NCI-H69 (cell line): ENCODE measurements around the gene DDO.

Experiments used
- DNase-seq: peaks from one replicate; lab custom pipeline; 2025; lab: John Stamatoyannopoulos, UW

The DDO gene

GRCh38 chr6:110421749-110422443, 6.5 kb upstream of the DDO start:
- no peak for DNase-seq

GRCh38 chr6:110419028-110419739, 3.8 kb upstream of the DDO start:
- DNase-seq = no peak

DNA sequence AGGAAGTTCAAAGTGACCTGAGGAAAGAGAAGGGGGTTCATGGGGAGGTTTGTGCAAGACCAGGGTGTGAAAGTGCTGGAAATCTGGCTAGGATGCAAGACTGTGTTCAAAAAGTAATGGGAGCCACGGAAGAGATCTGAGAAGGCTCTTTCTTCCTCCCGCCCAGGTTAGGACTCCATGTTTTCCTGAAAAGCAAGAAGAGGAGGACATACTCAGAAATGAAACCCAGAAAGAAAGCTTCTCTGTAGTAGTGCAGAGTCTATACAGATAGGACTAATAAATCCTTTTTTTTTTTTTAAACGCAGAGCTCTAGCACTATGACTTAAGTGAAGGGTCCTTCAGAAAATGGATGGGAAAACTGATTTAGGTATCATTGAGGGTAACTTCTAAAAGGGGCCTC, 3.2 kb upstream of the DDO start:
- DNase-seq = no peak

GRCh38 chr6:110414669-110415068, 706 bp downstream of the DDO start:
- DNase-seq = no peak

DNA sequence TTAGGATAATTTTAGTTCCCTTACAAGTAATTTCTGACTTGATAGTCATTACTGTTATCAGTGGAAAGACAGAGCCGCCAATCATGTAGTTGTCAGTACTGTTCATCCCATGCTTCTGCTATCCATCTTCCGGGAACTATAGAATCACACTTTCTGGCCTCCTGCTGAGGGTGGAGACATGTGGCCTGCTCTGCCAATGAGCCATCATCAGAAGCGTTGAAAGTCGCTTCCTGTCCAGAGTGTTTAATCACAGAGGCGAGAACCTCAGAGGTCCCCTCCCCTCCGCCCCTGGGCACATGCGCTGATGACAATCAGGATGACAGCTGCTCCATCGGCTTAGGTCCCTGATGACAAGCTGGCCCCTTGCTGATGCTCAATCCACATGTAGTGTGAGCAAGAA, 3.0 kb downstream of the DDO start:
- DNase-seq = peak; percentile 31

DNA sequence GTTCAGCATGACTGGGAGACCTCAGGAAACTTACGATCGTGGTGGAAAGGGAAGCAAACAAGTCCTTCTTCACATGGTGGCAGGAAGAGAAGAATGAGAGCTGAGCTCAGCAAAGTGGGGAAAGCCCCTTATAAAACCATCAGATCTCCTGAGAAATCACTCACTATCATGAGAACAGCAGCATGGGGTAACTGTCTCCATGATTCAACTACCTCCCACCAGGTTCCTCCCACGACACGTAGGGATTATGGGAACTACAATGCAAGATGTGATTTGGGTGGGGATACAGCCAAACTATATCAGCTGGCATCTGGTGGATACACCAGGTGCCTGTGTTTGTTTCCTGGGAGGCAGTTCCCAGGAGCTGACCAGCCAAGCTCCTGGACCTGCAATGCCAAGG, 4.9 kb downstream of the DDO start:
- DNase-seq = peak; percentile 15

GRCh38 chr6:110409794-110410193, 5.6 kb downstream of the DDO start:
- DNase-seq = no peak

DNA sequence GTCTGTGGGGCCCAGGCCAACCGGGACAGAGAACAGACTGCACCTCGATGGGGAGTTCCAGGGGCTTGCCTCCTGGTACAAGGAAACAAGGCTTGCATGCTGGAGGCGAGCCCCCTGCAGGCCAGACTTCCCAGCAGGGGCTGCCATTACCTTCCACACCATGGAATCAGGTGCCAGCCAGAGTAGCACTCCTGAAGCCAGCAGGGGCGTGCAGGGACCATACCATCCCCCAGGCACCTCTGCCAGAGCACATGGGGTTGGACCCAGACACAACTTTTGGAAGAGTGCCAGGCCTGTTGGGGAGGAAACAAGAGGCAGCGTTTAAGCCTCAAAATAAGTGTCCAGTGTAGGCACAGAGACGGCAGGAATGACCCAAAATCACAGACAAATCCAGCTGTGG, 6.5 kb downstream of the DDO start:
- DNase-seq = peak; percentile 88

DNA sequence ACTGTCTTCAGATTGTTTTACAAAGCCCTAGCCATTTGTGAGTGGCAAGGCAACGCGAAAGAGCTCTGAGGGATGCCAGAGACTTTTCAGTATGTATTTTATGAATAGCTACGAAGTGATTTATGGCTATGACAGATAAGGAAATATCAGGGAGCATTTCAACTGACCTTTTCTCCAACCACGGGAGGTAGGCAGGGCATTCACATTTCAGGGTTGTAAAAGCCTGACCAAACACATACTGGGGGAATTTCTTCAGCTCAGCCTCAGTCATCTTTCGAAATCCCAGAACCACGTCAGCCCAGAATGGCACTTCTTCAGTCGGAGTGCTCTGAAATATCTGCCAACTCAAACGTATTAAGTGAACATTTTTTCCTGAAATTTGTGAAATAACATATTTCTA, 10.8 kb downstream of the DDO start:
- no peak for DNase-seq

DNA sequence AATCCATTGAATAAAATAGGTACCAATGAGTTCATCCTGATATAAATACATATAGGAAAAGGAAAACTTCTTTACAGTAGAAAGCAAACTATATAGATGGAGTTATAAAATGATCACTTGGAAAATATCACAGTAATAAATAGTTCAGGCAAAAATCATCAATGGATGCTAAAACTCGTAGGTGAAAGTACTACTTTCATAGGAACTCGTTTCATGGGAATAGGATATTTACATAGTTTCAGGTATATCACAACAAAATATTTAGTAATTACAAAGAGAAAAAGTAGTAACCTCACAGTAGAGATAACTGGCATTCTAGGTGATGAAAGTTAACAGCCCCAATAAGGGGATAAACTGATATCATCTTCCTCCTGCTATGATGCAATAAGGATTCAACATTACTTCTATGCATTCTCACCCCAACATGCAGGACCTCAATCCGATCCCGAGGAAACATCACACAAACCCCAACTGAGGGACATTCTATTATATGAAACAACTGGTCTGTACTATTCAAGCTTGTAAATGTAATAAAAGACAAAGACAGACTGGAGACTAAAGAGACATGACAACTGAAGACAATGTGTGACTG, 13.7 kb downstream of the DDO start:
- peak; percentile 24 for DNase-seq

DNA sequence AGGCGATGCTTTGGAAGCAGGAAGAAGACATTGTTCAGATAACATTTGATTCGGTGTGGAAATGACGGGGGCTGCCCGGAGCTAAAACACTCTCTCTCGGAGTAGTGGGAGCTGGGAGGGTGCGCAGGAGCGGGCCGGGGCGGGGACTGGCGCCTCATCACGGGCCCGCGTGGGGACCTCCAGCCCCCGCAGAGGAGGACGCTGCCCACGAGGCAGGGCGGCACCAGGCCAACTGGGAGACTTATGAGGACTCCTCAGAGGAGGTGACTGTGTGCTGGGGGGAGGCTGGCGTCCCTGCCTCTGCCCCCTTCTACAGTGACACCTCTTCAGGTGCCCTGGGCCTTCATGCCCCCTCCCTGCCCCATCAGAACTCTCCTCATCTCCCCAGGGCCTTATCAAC, 15.2 kb downstream of the DDO start:
- DNase-seq = no peak

GRCh38 chr6:110399219-110400071, 15.9 kb downstream of the DDO start:
- no peak for DNase-seq

- DNase-seq = peak; percentile 29
These were observed 16.6 kb downstream of the DDO start for GRCh38 chr6:110398778-110399177.

DNA sequence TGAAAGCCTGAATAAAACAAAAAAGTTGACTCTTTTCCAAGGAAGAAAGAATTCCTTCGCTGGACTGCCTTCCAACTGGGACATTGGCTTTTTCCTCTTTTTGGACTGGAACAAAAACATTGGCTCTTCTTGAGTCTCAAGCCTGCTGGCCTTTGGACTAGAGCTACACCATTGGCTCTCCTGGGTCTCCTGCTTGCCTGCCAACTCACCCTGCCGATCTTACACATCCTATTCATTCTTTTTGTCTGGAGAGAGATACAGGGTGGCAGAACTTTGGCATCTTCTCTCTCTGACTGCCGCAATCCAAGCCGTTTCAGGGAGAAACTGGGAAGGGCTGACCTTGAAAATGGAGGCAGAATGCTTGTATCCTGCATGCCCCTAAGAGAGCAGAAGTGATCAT, 20.2 kb downstream of the DDO start:
- DNase-seq = no peak

DNA sequence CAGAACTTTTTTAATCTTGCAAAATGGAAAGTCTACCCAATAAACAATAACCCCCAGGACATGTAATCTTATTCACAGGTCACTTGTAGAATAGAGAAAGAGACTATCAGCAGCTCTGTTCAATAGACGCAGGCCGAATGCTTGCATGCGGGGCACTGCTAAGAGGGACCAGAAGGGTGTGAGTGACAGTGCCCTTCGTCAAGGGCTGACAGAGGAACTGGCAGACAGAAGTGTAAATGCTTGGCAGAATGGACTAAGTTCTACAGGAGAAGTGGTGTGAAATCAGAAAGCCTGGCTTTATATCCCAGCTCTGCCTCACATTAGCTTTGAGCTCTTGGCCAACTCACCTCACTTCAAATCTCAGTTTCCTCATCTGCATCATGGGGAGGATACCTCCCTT, 21.0 kb downstream of the DDO start:
- no peak for DNase-seq

- no peak for DNase-seq
These were observed 22.6 kb downstream of the DDO start for GRCh38 chr6:110392727-110393126.

DNA sequence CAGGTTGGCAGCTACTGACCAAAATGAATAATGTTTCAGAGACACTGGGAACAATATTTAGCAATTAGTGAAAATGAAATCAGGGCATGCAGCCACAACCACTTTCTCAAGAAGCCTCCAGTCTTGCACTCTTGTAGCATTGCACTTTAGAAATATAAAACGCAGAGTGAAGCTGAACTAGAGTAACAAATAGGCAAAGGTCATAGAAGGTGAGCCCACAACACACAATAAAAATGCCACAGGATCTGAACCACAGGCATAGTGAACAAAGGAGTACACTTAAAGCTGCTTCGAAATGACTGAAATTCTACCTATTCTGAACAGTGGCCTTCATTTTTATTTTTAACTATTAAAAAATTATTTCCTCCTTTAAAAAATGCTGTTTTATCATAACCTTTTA, 25.0 kb downstream of the DDO start:
- no peak for DNase-seq

- DNase-seq = no peak
These were observed 25.5 kb downstream of the DDO start for GRCh38 chr6:110389689-110390382.

DNA sequence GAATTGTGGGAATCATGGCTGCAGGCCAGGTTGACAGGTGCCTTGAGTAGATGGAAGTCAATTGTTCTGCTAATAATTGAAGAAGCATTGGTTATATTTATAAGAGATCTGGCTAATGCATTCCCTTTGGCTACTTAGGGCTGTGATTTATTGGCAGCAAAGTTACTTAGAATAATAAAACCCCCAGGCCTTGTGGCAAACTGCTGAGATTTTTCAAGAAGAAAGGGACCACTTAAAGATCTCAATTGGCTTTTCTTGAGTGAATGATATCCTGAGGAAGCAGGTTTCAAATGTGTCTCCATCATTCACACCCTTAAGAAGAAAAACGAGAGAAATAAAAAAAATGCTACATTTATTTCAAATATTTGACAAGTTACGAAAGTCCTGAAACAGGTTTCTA, 27.4 kb downstream of the DDO start:
- DNase-seq = no peak

DNA sequence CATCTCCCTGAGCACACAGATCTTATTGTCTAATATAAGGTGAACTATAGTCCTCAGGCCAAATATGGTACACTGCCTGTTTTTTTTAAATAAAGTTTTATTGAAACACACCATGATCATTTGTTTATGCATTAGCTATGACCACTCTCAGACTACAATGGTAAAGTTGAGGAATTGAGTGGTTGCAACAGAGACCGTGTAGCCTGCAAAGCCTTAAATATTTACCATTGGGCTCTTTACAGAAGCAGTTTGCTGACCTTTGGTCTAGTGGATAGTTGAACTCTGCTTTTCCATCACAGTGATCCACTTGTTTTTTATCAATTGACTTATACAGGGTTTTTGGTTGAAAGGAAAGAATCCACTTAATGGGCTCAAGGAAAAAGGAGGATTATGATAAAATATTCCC, 29.9 kb downstream of the DDO start:
- no peak for DNase-seq

DNA sequence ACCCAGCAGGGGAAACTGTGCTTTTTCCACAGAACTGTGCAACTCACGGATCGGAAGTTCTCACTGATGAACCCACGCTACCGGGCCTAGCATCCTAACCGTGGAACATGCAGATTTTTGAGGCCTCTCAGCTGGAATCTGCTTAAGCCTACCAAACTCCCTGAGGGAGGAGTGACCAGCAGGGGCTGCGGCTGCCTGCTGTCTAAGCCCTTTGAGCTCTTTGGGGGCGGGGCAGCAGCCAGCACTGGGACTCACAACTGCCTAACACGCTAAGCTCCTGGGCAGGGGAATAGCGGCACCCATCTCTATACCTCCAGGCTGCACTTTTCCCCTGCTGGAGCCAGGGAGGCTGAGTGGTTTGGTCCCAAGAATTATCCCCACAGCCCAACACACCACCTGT, 36.8 kb downstream of the DDO start:
- DNase-seq = no peak

DNA sequence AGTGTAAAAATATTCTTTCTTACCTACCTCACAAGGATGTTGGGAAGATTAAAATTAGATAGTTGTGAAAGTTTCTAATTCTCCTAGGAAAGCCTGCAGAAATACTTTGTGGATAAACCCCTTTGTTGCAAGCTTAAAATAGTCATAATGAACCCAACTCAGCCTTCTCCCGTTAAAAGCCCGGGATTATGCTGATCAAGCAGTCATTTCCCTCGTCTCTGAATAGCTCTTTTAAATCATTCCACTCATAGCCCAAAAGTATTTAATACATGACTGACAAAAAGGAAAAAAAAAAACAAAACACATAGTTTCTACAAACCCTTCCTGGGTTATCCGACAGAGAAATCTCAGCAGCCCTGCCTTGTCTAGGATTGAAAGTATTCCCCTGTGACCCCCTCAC, 46.3 kb downstream of the DDO start:
- no peak for DNase-seq
